ENCODE results near the gene COBL. TPM values are rescaled to one million over a fixed set of nuclear protein-coding genes. Genes with fewer than 3 reads are reported as not detected.

The COBL gene
- polyA plus RNA-seq, 3 donors, result not detected

DNA sequence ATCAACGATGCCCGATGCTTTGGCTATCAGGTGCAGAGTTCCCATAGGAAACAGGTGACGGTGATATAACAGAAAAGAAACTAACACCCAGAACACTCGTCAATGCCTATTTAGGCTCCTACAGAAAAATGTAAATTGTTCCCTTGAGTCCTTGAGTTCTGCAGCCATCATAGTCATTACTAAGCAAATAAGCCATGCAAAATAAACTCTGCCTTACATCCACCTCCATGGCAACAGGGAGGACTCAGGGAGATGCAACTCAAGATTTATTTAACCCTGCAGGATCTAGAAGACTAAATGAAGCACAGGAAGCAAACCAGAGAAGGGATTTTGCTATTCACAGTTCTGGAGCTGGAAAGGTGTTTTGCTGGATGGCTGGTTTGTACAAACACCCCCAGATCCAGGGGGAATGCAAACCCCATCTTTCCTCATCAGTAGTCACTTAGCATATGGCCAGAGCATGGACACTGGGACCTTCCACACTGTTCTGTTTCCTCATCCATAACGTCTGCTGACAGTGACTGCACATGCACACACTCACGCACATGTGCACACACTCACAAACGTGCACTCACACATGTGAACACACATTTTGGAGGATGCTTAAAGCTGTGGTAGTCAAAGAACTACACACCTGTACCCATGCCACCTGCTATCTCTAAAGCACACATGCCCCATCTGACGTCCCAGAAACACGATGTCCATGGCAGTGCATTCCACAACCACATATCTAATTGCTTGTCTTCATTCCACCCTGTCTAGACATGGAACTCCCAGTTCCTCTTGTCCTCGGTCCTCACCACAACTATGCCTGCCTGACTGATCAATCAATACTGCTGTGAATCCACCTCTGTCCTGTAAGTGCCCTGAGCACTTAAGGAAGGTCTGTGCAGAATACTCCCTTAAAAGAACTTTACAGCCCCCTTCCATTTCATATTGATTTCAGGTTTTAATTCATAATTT lies 178.2 kb downstream of the COBL start:
- Histone ChIP-seq H3K9me3 (replicated peaks in 1 of 2; ENCODE audit: control insufficient read depth in 1 of 2, insufficient read depth in 1 of 2, low read length in 2 of 2) (no peaks in the 10 kb centered on the region), H3K4me1 (ENCODE audit: control insufficient read depth in 1 of 2, insufficient read depth in 2 of 2, low read length in 2 of 2) (no peaks in the 10 kb centered on the region), H3K27me3 (ENCODE audit: control insufficient read depth in 2 of 2, insufficient read depth in 2 of 2, low read length in 2 of 2) (no peaks in the 10 kb centered on the region), H2AFZ (ENCODE audit: insufficient read depth, low read depth, low read length, poor library complexity, severe bottlenecking) (no peak overlapping the region), H3K79me2 (ENCODE audit: insufficient read depth, low read length) (no peaks in the 10 kb centered on the region), H3K27ac (ENCODE audit: low read depth in 1 of 2, low read length in 2 of 2) (no peak overlapping the region), H4K20me1 (ENCODE audit: insufficient read depth, low read length) (no peaks in the 10 kb centered on the region), H3K4me2 (replicated peaks; ENCODE audit: extremely low read depth, low read length, poor library complexity, severe bottlenecking) (no peak overlapping the region), H3K4me3 (replicated peaks in 1 of 3; ENCODE audit: low read depth in 2 of 3, low read length in 3 of 3) (no peak overlapping the region), H3K9ac (ENCODE audit: insufficient read depth, low read length, poor library complexity, severe bottlenecking) (no peak overlapping the region), H3K36me3 (replicated peaks in 1 of 2; ENCODE audit: control insufficient read depth in 1 of 2, insufficient read depth in 2 of 2, low read length in 2 of 2) (no peaks in the 10 kb centered on the region)
- no peak for DNase-seq
- Mint-ChIP-seq H3K4me1 (no peaks in the 10 kb centered on the region), H3K36me3 (no peaks in the 10 kb centered on the region), H3K27me3 (ENCODE audit: low read depth in 3 of 3) (peaks cover 0 to 8% (median 1%) of the 10 kb centered on the region in 3 donors), H3K27ac (peak overlapping the region in 1 of 7 donors; percentile 33), H3K4me3 (no peak overlapping the region), H3K9me3 (no peaks in the 10 kb centered on the region)
- WGBS (ENCODE audit: insufficient coverage), result 90% methylated on average over 7 of the region's 10 CpGs
- TF ChIP-seq, protein P1, sequence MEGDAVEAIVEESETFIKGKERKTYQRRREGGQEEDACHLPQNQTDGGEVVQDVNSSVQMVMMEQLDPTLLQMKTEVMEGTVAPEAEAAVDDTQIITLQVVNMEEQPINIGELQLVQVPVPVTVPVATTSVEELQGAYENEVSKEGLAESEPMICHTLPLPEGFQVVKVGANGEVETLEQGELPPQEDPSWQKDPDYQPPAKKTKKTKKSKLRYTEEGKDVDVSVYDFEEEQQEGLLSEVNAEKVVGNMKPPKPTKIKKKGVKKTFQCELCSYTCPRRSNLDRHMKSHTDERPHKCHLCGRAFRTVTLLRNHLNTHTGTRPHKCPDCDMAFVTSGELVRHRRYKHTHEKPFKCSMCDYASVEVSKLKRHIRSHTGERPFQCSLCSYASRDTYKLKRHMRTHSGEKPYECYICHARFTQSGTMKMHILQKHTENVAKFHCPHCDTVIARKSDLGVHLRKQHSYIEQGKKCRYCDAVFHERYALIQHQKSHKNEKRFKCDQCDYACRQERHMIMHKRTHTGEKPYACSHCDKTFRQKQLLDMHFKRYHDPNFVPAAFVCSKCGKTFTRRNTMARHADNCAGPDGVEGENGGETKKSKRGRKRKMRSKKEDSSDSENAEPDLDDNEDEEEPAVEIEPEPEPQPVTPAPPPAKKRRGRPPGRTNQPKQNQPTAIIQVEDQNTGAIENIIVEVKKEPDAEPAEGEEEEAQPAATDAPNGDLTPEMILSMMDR (IDR thresholded peaks at IDR 0.05), result no peak
- intact Hi-C loops (cut with micrococcal nuclease), result no loop called here

DNA sequence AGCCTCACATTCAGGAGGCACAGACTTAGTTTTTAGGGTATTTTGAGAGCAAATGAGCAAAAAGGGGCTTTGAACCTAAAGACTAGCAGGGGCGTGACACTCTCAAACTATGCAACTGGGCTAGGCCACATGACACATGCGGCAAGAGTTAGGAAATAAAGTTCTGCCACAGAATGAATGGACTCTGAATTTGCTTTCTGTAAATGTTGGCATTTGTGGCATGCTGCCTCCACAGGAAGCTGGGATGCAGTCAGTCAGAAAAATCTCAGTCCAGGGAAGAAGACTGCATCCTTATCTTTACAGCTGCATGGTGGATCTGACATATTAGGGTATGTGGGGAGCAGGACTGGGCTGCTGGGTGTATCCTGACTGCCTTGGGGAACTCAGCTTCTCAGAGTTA lies 181.0 kb downstream of the COBL start:
- WGBS (ENCODE audit: insufficient coverage), result 75% methylated on average over 2 of the region's 2 CpGs
- no peak overlapping the region for H3K4me3 Mint-ChIP-seq
- TF ChIP-seq, protein P1 (IDR thresholded peaks at IDR 0.05), result no peak
- no peak overlapping the region for H3K27ac ChIP-seq (ENCODE audit: low read depth in 1 of 2, low read length in 2 of 2)
- no peak overlapping the region for H2AFZ ChIP-seq (ENCODE audit: insufficient read depth, low read depth, low read length, poor library complexity, severe bottlenecking)
- H3K4me1 ChIP-seq (ENCODE audit: control insufficient read depth in 1 of 2, insufficient read depth in 2 of 2, low read length in 2 of 2), result no peaks in the 10 kb centered on the region
- intact Hi-C loops (cut with micrococcal nuclease), result no loop called here
- no peaks in the 10 kb centered on the region for H3K27me3 ChIP-seq (ENCODE audit: control insufficient read depth in 2 of 2, insufficient read depth in 2 of 2, low read length in 2 of 2)
- peaks cover 0 to 4% (median 0%) of the 10 kb centered on the region in 3 donors for H3K27me3 Mint-ChIP-seq (ENCODE audit: low read depth in 3 of 3)
- no peaks in the 10 kb centered on the region for H3K36me3 Mint-ChIP-seq
- no peaks in the 10 kb centered on the region for H3K9me3 ChIP-seq (replicated peaks in 1 of 2; ENCODE audit: control insufficient read depth in 1 of 2, insufficient read depth in 1 of 2, low read length in 2 of 2)
- no peak overlapping the region for H3K27ac Mint-ChIP-seq
- no peaks in the 10 kb centered on the region for H3K4me1 Mint-ChIP-seq
- H3K9ac ChIP-seq (ENCODE audit: insufficient read depth, low read length, poor library complexity, severe bottlenecking), result no peak overlapping the region
- H3K4me2 ChIP-seq (replicated peaks; ENCODE audit: extremely low read depth, low read length, poor library complexity, severe bottlenecking), result no peak overlapping the region
- H3K4me3 ChIP-seq (replicated peaks in 1 of 3; ENCODE audit: low read depth in 2 of 3, low read length in 3 of 3), result no peak overlapping the region
- H3K9me3 Mint-ChIP-seq, result peaks cover 0 to 5% (median 2%) of the 10 kb centered on the region in 7 donors
- no peaks in the 10 kb centered on the region for H3K79me2 ChIP-seq (ENCODE audit: insufficient read depth, low read length)
- H4K20me1 ChIP-seq (ENCODE audit: insufficient read depth, low read length), result no peaks in the 10 kb centered on the region
- H3K36me3 ChIP-seq (replicated peaks in 1 of 2; ENCODE audit: control insufficient read depth in 1 of 2, insufficient read depth in 2 of 2, low read length in 2 of 2), result no peaks in the 10 kb centered on the region
- DNase-seq, result no peak

All from CD14-positive monocyte (primary cell).